Myocyte (in vitro differentiated cells): Measurements from ENCODE around the gene PBLD. TPM values are rescaled to one million over a fixed set of nuclear protein-coding genes. Genes with fewer than 3 reads are reported as not detected.

Experiments used
- DNase-seq: peaks from one replicate; pipeline ENCODE4 v3.0.0-alpha.2; 2012; ENCODE audit warnings: low read depth
- total RNA-seq: library from RNA; depleted of rRNA; stranded (reverse); fragments of >200 nt; gene quantifications from 2 replicates; pipeline ENCODE4 v1.2.3, GENCODE V29; 2014

The PBLD gene
- total RNA-seq, 1 donor from 2014 or later = 9.2 TPM

- DNase-seq = no peak
Observed at GRCh38 chr10:68239069-68239468, 93.7 kb downstream of the PBLD start.

GRCh38 chr10:68238371-68238770 lies 94.4 kb downstream of the PBLD start:
- DNase-seq = no peak

GRCh38 chr10:68237173-68237572 lies 95.6 kb downstream of the PBLD start:
- DNase-seq = no peak

GRCh38 chr10:68235581-68235980 lies 97.1 kb downstream of the PBLD start:
- DNase-seq = no peak

DNA sequence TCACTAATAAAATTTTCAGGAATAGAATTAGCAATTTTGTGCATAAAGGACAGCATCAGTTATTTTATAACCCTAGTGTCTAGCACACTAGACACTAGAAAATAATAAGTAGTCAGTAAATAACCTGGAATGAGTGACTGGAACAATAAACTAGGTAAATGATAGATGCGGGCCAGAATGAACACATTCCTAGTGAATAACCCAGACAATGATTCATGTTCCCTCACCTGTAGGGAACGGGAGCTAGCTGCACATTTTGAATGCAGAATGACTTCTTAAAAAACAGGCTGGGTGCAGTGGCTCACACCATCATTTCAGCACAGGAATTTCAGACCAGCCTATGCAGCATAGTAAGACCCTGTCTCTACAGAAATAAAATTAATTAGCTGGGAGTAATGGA lies 97.6 kb downstream of the PBLD start:
- DNase-seq = no peak

DNA sequence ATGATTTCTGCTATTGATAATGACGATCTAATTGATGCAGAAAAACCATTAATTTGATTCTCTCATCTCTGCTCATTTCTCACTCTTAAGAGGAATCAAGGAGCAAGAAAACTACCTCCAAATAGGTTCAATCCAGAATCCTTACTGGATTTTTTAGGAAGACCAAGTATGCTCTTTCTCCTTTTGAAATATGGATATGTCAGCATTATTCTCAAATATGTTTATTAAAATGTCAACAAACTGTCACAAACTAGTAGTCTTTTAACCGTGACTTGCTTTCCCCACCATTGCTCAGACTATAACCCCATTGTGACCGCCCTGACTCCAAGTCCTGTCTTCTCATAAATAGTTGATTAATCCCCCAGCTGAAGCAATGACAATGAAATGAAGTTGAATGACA lies 99.7 kb downstream of the PBLD start:
- DNase-seq = no peak

Other genes starting within 250 kb of the PBLD start
- gene MYPN, start 223.4 kb downstream of the PBLD start, total RNA-seq = 119 and 131 TPM in 2 replicates
- 0.21 and 1.0 TPM in 2 replicates for gene ATOH7, start 100.8 kb downstream of the PBLD start, total RNA-seq
- gene HNRNPH3, start 864 bp downstream of the PBLD start, total RNA-seq = 19.3 and 22.0 TPM in 2 replicates
- gene RUFY2, start 74.3 kb upstream of the PBLD start, total RNA-seq = 11.3 and 14.8 TPM in 2 replicates
- 4.1 and 5.2 TPM in 2 replicates for gene DNA2, start 139.0 kb upstream of the PBLD start, total RNA-seq
- 12.6 and 17.6 TPM in 2 replicates for gene SLC25A16, start 194.6 kb upstream of the PBLD start, total RNA-seq
- gene TET1, start 227.4 kb upstream of the PBLD start, total RNA-seq = 5.2 and 6.0 TPM in 2 replicates